Endothelial cell of umbilical vein (primary cell): ENCODE data around the gene METTL27.

Experiments used
- CTCF ChIP-seq, 2 donors: IDR thresholded peaks; 1 replicate in 1 of 2; 2 replicates in 1 of 2; pipeline ENCODE4 v1.5.1; 2011; ENCODE audit warnings: low read length in 2 of 2, mild to moderate bottlenecking in 2 of 2, moderate library complexity in 2 of 2, control low read depth in 1 of 2, inconsistent platforms in 1 of 2, low read depth in 1 of 2; ENCODE audit not compliant: insufficient read depth in 1 of 2; ENCODE audit errors: extremely low read depth in 1 of 2
- EZH2 ChIP-seq: IDR thresholded peaks from 2 replicates; pipeline ENCODE4 v1.6.1; 2012; ENCODE audit warnings: borderline replicate concordance, low read depth, mild to moderate bottlenecking, moderate library complexity, low read length, inconsistent platforms; ENCODE audit not compliant: severe bottlenecking
- MAX ChIP-seq: IDR thresholded peaks from 2 replicates; pipeline ENCODE4 v1.6.1; 2011; ENCODE audit not compliant: insufficient read depth, insufficient read length
- MYC ChIP-seq: IDR thresholded peaks from one replicate; pipeline ENCODE4 v1.6.1; 2011; ENCODE audit warnings: mild to moderate bottlenecking, low read depth, low read length
- POLR2A ChIP-seq: IDR thresholded peaks from 2 replicates; pipeline ENCODE4 v1.6.1; 2012; ENCODE audit warnings: low read depth, mild to moderate bottlenecking, control low read depth, low read length
- POLR2AphosphoS5 ChIP-seq: IDR thresholded peaks from 2 replicates; pipeline ENCODE4 v1.6.1; 2012; ENCODE audit warnings: low read depth, mild to moderate bottlenecking, control low read depth, low read length, moderate library complexity; ENCODE audit not compliant: insufficient read depth

DNA sequence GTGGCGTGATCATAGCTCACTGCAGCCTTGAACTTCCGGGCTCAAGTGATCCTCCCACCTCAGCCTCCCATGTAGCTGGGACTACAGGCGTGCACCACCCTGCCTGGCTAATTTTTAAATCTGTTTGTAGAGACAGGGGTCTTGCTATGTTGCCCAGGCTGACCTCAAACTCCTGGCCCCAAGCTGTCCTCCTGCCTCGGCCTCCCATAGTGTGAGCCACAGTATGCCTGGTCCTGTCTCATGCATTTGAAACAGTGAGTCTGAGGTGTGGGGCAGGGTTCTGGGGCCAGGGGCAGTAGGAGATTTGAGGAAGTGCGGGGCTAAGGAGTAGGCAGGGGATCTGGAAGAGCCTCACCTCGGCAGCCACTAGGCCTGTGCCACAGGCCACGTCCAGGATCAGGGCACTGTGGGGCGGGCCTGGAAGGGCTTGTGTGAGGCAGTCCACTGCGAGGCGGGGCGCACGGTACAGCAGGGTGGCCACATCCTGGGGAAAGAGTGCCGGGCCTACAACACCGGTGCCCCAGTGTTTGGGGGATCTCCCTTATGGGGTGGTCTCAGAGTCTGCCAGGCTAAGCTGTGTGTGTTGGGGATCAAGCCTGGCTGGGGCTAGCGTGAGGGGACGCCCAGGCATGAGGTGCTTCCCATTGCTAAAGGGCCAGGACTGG lies 1.5 kb downstream of the METTL27 start:
- TF ChIP-seq MAX (no peak), POLR2A (no peak), POLR2AphosphoS5 (no peak), CTCF (IDR thresholded peaks at IDR 0.05; ENCODE audit: extremely low read depth in 1 of 2, insufficient read depth in 1 of 2, low read depth in 1 of 2, low read length in 2 of 2) (no peak), MYC (no peak), EZH2 (no peak)
